AG10803 (cell line): ENCODE measurements around the gene LDB3.

Experiments used
- DNase-seq: peaks from one replicate; pipeline ENCODE4 v3.0.0; 2010; ENCODE audit warnings: low read depth
- H3K4me3 ChIP-seq: 2 replicates; pipeline ENCODE4 v1.5.1; 2011; ENCODE audit warnings: mild to moderate bottlenecking, low read length, control low read depth
- TF ChIP-seq, protein P1 (sequence below): conservative IDR thresholded peaks from 2 replicates; pipeline ENCODE4 v1.5.1; 2011; ENCODE audit warnings: mild to moderate bottlenecking, low read length, control low read depth, inconsistent platforms

LDB3 gene

DNA sequence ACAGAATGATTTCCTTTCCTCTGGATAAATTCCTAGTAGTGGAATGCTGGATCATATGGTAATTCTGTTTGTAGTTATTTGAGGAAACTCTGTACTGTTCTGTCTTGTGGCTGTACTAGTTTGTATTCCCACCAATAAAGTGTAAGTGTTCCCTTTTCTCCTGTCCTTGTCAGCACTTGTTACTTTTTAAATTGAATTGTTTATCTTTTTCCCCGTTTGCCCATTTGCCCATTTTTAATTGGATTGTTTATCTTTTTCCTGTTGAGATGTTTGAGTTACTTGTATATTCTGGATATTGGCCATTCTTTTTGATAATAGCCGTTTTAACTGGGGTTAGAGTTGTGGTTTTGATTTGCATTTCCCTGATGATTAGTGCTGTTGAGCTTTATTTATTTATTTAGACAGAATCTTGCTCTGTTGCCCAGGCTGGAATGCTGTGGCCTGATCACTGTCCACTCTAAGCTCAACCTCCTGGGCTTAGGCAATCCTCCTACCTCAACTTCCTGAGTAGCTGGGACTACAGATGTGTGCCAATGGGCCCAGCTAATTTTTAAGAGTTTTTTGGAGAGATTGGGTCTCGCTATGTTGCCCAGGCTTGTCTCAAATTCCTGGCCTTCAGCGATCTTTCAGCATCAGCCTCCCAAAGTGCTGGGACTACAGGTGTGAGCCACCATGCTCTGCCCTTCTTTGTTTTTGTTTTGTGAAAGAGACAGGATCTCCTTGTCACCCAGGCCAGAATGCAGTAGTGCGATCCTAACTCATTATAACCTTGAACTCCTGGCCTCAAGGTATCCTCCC lies 111.1 kb downstream of the LDB3 start:
- peak; percentile 87 for DNase-seq
- H3K4me3 ChIP-seq: no peak overlapping the region
- TF ChIP-seq, protein P1, sequence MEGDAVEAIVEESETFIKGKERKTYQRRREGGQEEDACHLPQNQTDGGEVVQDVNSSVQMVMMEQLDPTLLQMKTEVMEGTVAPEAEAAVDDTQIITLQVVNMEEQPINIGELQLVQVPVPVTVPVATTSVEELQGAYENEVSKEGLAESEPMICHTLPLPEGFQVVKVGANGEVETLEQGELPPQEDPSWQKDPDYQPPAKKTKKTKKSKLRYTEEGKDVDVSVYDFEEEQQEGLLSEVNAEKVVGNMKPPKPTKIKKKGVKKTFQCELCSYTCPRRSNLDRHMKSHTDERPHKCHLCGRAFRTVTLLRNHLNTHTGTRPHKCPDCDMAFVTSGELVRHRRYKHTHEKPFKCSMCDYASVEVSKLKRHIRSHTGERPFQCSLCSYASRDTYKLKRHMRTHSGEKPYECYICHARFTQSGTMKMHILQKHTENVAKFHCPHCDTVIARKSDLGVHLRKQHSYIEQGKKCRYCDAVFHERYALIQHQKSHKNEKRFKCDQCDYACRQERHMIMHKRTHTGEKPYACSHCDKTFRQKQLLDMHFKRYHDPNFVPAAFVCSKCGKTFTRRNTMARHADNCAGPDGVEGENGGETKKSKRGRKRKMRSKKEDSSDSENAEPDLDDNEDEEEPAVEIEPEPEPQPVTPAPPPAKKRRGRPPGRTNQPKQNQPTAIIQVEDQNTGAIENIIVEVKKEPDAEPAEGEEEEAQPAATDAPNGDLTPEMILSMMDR: no peak

DNA sequence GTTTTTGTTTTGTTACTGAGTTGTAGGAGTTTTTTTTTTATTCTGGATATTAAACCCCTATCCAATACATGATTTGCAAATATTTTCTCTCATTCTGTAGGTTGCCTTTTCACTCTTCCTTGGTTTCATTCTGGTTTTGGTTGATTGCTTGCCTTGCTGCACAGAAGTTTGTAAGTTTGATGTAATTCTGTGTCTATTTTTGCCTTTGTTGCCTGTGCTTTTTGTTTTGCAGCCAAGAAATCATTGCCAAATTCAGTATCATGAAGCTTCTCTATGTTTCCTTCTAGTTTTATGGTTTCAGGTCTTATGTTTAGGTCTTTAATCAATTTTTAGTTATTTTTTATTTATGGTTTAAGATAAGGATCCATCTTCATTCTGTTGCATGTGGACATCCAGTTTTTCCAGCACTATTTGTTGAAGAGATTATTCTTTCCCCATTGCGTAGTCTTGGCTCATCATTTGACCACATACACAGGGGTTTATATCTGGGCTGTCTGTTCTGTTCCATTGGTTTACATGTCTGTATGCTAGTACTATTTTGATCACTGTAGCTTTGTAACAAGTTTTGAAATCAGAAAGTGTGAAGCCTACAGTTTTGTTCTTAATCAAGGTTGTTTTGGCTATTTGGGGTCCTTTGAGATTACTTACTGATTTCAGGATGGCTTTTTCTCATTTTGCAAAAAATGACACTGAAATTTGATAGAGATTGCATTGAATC lies 114.5 kb downstream of the LDB3 start:
- H3K4me3 ChIP-seq: no peak overlapping the region
- TF ChIP-seq, protein P1: no peak
- DNase-seq: peak; percentile 20

DNA sequence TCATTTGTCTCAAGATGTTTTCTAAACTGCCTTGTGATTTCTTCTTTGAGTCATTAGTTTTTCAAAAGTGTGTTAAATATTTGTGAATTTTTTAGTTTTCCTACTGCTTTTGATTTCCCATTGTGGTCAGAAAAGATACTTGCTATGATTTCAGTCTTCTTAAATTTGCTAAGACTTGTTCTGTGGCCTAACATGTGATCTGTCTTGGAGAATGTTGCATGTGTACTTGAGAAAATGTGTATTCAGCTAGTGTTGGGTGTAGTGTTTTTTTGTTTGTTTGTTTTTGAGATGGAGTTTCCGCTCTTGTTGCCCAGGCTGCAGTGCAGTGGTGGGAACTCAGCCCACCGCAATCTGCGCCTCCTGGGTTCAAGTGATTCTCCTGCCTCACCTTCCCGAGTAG lies 116.7 kb downstream of the LDB3 start:
- H3K4me3 ChIP-seq: no peak overlapping the region
- DNase-seq: peak; percentile 73
- TF ChIP-seq, protein P1: no peak
